ENCODE data around the gene NPHP4.

Gene NPHP4

GRCh38 chr1:5901150-5901549 lies 91.1 kb downstream of the NPHP4 start:
- Histone ChIP-seq H3K27ac (ENCODE audit: low read depth, low read length) (no peak overlapping the region), H4K20me1 (ENCODE audit: control insufficient read depth, insufficient read depth, low read depth, low read length) (no peaks in the 10 kb centered on the region), H3K36me3 (ENCODE audit: control insufficient read depth, low read length) (no peaks in the 10 kb centered on the region), H3F3A (ENCODE audit: control insufficient read depth, insufficient read depth) (no peaks in the 10 kb centered on the region), H3K4me3 (ENCODE audit: low read length) (no peak overlapping the region), H3K79me2 (ENCODE audit: control insufficient read depth, low read length) (no peaks in the 10 kb centered on the region), H3K4me1 (ENCODE audit: control insufficient read depth, low read length) (peaks cover 6% of the 10 kb centered on the region), H3K4me2 (ENCODE audit: low read length) (no peak overlapping the region), H3K27me3 (ENCODE audit: control insufficient read depth, low read length) (no peaks in the 10 kb centered on the region), H3K9me3 (ENCODE audit: control insufficient read depth, insufficient read depth, low read length) (no peaks in the 10 kb centered on the region), H3K9me2 (replicated peaks; ENCODE audit: control insufficient read depth, low read length) (no peaks in the 10 kb centered on the region)
- TF ChIP-seq CTCF (IDR thresholded peaks at IDR 0.05; ENCODE audit: low read depth, low read length, poor library complexity, severe bottlenecking), result no peak
- TF ChIP-seq EZH2phosphoT487 (IDR thresholded peaks at IDR 0.05; ENCODE audit: borderline replicate concordance, low read length), result no peak

- Histone ChIP-seq H3K9me3 (ENCODE audit: control insufficient read depth, insufficient read depth, low read length) (no peaks in the 10 kb centered on the region), H3K27me3 (ENCODE audit: control insufficient read depth, low read length) (no peaks in the 10 kb centered on the region), H3K36me3 (ENCODE audit: control insufficient read depth, low read length) (no peaks in the 10 kb centered on the region), H3F3A (ENCODE audit: control insufficient read depth, insufficient read depth) (no peaks in the 10 kb centered on the region), H3K79me2 (ENCODE audit: control insufficient read depth, low read length) (no peaks in the 10 kb centered on the region), H3K4me2 (ENCODE audit: low read length) (no peak overlapping the region), H4K20me1 (ENCODE audit: control insufficient read depth, insufficient read depth, low read depth, low read length) (no peaks in the 10 kb centered on the region), H3K4me3 (ENCODE audit: low read length) (no peak overlapping the region), H3K4me1 (ENCODE audit: control insufficient read depth, low read length) (peaks cover 6% of the 10 kb centered on the region), H3K9me2 (replicated peaks; ENCODE audit: control insufficient read depth, low read length) (no peaks in the 10 kb centered on the region), H3K27ac (ENCODE audit: low read depth, low read length) (no peak overlapping the region)
- no peak for TF ChIP-seq EZH2phosphoT487 (IDR thresholded peaks at IDR 0.05; ENCODE audit: borderline replicate concordance, low read length)
- no peak for TF ChIP-seq CTCF (IDR thresholded peaks at IDR 0.05; ENCODE audit: low read depth, low read length, poor library complexity, severe bottlenecking)
These were observed 94.0 kb downstream of the NPHP4 start for GRCh38 chr1:5898266-5898665.

GRCh38 chr1:5896706-5897660 lies 95.2 kb downstream of the NPHP4 start:
- H3K27me3 ChIP-seq (ENCODE audit: control insufficient read depth, low read length), result no peaks in the 10 kb centered on the region
- no peaks in the 10 kb centered on the region for H3K79me2 ChIP-seq (ENCODE audit: control insufficient read depth, low read length)
- no peaks in the 10 kb centered on the region for H3K36me3 ChIP-seq (ENCODE audit: control insufficient read depth, low read length)
- TF ChIP-seq CTCF (IDR thresholded peaks at IDR 0.05; ENCODE audit: low read depth, low read length, poor library complexity, severe bottlenecking), result no peak
- TF ChIP-seq EZH2phosphoT487 (IDR thresholded peaks at IDR 0.05; ENCODE audit: borderline replicate concordance, low read length), result no peak
- H3K9me3 ChIP-seq (ENCODE audit: control insufficient read depth, insufficient read depth, low read length), result no peaks in the 10 kb centered on the region
- no peak overlapping the region for H3K4me3 ChIP-seq (ENCODE audit: low read length)
- H4K20me1 ChIP-seq (ENCODE audit: control insufficient read depth, insufficient read depth, low read depth, low read length), result no peaks in the 10 kb centered on the region
- peaks cover 3% of the 10 kb centered on the region for H3K4me1 ChIP-seq (ENCODE audit: control insufficient read depth, low read length)
- no peaks in the 10 kb centered on the region for H3F3A ChIP-seq (ENCODE audit: control insufficient read depth, insufficient read depth)
- no peak overlapping the region for H3K27ac ChIP-seq (ENCODE audit: low read depth, low read length)
- H3K4me2 ChIP-seq (ENCODE audit: low read length), result no peak overlapping the region
- H3K9me2 ChIP-seq (replicated peaks; ENCODE audit: control insufficient read depth, low read length), result no peaks in the 10 kb centered on the region
